ENCODE data around the gene CD300C.

Gene CD300C

DNA sequence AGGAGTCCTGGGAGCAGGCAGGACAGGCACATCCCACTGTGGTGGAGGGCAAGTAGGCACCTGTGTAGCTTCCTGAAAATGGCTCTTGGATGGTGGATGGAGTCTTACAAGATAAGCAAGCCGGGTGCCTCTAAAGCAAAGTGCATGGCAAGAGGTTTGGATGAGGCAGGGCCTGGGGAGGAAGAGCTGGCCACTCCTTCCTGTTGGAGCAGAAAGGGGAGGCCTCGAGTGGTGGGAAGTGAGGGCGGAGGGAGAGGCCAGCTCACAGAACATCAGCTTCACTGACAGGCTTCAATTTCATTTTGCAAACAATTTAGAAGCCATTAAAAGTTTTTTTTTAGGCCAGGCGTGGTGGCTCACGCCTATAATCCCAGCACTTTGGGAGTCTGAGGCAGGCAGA lies 48.4 kb downstream of the CD300C start:
- no peak overlapping the region for H3K4me3 ChIP-seq (ENCODE audit: low read depth, low read length)
- TF ChIP-seq, protein P1, sequence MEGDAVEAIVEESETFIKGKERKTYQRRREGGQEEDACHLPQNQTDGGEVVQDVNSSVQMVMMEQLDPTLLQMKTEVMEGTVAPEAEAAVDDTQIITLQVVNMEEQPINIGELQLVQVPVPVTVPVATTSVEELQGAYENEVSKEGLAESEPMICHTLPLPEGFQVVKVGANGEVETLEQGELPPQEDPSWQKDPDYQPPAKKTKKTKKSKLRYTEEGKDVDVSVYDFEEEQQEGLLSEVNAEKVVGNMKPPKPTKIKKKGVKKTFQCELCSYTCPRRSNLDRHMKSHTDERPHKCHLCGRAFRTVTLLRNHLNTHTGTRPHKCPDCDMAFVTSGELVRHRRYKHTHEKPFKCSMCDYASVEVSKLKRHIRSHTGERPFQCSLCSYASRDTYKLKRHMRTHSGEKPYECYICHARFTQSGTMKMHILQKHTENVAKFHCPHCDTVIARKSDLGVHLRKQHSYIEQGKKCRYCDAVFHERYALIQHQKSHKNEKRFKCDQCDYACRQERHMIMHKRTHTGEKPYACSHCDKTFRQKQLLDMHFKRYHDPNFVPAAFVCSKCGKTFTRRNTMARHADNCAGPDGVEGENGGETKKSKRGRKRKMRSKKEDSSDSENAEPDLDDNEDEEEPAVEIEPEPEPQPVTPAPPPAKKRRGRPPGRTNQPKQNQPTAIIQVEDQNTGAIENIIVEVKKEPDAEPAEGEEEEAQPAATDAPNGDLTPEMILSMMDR (IDR thresholded peaks at IDR 0.05; ENCODE audit: control insufficient read depth, extremely low read depth, insufficient read depth) = no peak
- no peak for DNase-seq (ENCODE audit: low read depth)

DNA sequence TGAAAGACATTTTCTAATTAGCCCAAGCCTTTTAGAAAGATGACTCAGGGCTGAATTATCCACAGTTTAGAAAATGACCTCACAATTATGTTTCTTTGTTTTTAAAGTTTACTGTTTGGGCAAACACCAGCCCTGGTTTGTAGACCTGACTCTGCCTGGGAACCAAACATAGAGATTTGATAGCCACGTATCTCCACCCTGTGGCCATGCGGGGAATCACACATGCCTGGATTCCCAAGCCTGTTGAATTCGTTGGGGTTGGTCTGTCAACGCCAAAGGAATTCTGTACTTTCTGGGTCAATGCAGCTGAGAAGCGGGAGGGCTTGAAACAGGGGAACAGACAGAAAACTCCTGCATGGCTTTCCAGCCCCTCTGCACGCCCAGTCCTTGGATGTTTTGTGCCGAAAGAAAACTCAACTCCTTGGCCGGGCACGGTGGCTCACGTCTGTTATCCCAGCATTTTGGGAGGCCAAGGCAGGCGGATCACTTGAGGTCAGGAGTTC lies 52.5 kb downstream of the CD300C start:
- TF ChIP-seq, protein P1 (IDR thresholded peaks at IDR 0.05; ENCODE audit: control insufficient read depth, extremely low read depth, insufficient read depth) = peak; percentile 90
- DNase-seq (ENCODE audit: low read depth) = peak; percentile 45
- H3K4me3 ChIP-seq (ENCODE audit: low read depth, low read length) = no peak overlapping the region

DNA sequence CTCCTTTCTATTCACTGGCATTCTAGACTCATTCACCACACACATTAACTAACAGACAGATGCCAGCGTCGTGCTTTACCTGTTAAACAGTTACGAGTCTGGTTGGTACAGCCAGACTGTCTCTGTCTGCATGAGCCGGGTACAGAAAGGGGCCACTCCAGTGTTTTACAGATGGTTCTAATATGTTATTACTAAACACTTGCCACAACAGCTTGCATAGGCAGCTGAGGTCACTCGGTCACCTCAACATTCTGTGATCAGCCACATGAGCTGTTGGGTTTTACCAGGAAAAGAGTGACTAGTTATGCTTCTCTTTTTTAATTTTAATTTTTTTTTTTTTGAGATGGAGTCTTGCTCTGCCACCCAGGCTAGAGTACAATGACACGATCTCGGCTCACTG lies 54.3 kb downstream of the CD300C start:
- no peak for DNase-seq (ENCODE audit: low read depth)
- TF ChIP-seq, protein P1 (IDR thresholded peaks at IDR 0.05; ENCODE audit: control insufficient read depth, extremely low read depth, insufficient read depth) = no peak
- no peak overlapping the region for H3K4me3 ChIP-seq (ENCODE audit: low read depth, low read length)

Data from LNCaP clone FGC (cell line).